HG03196 (cell line): Measurements from ENCODE around the gene TEAD4.

Experiments used
- ATAC-seq: cut with Tn5 transposase; IDR thresholded peaks from one replicate; pipeline ENCODE4 v1.9.1; 2021; ENCODE audit not compliant: unreplicated experiment

The TEAD4 gene

GRCh38 chr12:2960390-2960956 is 1.3 kb downstream of the TEAD4 start:
- no peak for ATAC-seq

- ATAC-seq = no peak
Observed at GRCh38 chr12:2960996-2961616, 1.9 kb downstream of the TEAD4 start.

- no peak for ATAC-seq
Observed at GRCh38 chr12:2961705-2962104, 2.5 kb downstream of the TEAD4 start.

GRCh38 chr12:2963154-2963759 is 4.1 kb downstream of the TEAD4 start:
- ATAC-seq = no peak

DNA sequence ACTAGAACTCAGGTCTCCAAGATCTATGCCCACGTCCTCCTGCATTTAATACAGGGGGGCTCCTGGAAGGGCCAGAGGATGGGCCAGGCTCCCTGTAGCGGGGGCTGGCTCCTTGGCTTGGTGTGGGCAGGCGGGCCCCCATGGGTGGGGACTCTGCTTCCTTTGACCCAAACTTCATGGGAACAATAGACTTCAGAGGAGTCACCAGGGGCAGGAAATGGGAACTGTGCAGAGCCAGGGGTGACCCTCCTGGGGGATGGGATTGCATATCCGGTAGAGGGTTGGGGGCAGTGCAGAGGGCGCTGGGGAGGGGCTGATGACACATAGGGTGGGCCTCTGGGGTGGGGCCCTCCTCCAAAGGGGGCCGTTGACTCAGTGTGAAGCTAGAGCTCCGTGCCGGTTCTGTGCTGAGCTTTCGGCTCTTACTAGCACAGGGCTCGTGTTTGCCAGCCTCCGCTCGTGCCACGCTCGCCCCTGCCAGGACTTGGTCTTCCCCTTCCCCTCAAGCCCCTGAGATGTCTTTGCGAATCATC is 4.6 kb downstream of the TEAD4 start:
- ATAC-seq = no peak

DNA sequence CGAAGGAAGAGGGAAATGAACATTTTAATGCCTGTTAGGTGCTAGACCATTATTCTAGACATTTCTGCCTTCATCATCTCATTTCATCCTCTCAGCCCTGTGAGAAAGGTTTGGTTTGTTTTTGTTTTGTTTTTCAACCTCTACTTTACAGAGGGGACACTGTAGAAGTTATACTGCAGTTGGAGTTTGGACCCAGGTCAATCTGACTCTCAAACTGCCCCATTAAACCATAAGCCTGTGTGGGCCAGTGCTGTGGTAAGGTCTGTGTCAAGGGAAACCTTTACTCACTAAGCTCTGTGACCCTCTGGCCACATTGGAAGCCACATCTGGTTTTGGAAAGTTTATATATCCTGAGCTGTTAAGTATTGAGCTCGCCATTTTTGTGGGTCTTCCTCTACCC is 8.5 kb downstream of the TEAD4 start:
- no peak for ATAC-seq

DNA sequence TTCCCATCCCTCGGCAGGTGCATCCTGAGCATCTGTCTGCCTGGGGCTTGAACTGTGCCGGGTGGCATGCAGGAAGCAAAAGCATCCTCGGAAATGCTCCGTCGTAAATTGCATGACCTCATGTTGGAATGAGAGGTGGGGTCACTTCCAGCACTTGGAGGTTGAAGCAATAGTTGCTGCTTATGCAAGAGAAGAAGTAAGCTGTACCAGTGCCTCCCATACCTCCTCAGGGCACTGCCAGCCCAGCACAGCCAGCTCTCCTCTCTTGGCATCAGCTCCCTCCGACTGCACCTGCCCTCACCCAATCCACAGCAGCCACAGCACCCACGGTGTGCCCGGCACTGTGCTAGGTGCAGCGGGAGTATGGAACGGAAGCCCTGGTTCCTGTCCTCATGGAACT is 11.5 kb downstream of the TEAD4 start:
- ATAC-seq = no peak

- ATAC-seq = no peak
Observed at GRCh38 chr12:2973566-2973965, 14.4 kb downstream of the TEAD4 start.

DNA sequence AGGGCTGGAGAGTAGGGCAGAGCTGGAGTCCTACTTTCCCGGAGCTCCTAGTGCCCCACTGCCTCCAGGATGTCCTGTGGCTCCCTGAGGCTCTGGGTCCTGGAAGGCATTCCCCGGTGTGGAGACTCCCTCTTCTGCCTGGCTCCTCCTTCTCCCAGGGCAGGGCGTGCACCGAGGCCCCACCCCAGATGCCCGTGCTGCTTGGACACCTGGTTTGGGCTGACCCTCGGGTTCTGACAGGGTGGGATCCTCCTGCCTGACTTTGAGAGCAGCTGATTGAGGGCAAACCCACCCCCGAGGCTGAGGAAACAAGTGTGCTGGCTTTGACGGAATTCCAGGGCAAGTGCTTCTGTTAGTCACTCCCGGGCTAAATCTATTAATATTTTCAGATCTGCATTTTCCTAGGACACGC is 15.4 kb downstream of the TEAD4 start:
- ATAC-seq = no peak

DNA sequence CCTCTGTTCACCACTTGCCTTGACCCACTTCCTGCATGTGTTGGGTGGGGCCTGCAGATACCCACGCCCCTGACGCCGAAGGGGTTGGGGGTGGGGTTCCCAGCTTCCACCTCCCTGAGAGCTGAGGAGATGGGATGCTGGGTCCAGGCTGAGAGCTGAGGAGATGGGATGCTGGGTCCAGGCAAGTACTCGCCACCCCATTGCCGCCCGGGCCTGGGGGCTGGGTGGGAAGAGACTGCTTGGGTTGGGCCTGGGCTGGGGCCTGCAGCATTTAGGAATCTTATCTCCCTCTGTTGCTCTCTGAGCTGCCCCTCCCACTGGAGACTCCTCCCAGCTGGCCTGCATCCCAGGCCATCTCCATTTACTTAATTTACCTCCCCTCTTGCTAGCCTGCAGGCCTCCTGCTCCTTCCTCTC is 17.4 kb downstream of the TEAD4 start:
- ATAC-seq = no peak

DNA sequence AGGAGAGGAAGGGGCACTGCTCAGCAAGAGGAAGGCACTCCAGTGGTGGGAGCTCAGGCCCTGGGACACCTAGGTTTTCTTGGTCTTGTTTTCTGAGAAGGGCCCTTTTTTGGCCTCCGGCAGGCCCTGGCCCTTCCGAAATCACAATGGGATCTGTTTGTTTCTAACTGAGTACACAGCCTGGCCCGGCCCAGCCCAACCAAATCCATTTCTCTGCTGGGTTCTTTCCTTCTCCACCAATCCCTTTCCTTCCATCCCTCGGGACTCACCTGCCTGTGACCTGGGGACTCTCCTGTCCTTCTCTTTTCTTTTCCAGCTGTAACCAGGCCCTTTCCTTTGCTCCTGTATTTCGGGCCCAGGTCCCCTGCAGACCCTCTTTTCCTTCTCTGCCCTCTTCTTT is 18.6 kb downstream of the TEAD4 start:
- no peak for ATAC-seq

GRCh38 chr12:2979806-2980205 is 20.6 kb downstream of the TEAD4 start:
- ATAC-seq = no peak

DNA sequence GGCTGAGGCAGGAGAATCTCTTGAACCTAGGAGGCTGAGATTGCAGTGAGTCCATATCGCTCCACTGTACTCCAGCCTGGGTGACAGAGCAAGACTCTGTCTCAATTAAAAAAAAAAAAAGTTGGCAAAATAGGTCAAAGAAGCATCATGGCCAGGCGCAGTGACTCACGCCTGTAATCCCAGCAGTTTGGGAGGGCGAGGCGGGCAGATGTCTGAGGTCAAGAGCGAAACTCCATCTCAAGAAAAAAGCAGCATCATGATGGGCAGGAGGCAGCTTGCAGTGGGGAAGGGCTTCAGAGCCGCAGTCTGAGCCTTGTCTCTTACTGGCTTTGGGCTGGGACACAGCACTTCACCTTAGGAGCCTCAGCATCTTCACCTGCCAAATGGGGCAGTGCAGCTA is 21.4 kb downstream of the TEAD4 start:
- no peak for ATAC-seq

GRCh38 chr12:2982361-2982760 is 23.2 kb downstream of the TEAD4 start:
- ATAC-seq = no peak

GRCh38 chr12:2984249-2984648 is 25.1 kb downstream of the TEAD4 start:
- ATAC-seq = no peak

GRCh38 chr12:2984698-2985097 is 25.5 kb downstream of the TEAD4 start:
- ATAC-seq = no peak

DNA sequence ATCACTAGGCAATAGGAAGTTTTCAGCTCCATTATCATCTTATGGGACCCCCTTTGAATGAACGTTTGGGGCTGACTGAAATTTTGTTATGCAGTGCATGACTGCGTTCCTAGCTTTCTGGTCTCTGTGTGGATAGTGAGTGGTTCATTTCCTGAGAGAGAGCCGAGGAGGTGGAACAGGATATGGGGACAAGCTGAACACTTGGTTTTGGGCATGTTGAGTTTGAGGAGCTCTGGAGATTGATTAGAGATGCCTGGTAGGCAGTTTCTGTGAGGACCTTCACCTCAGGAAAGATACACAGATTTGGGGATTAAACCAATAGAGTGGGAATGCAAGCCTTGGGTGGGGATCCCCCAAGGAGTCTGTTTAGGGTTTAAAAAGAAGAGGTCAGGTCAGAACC is 27.7 kb downstream of the TEAD4 start:
- ATAC-seq = no peak

- ATAC-seq = no peak
Observed at GRCh38 chr12:2988494-2988893, 29.3 kb downstream of the TEAD4 start.

- no peak for ATAC-seq
Observed at GRCh38 chr12:2992724-2993123, 33.5 kb downstream of the TEAD4 start.

DNA sequence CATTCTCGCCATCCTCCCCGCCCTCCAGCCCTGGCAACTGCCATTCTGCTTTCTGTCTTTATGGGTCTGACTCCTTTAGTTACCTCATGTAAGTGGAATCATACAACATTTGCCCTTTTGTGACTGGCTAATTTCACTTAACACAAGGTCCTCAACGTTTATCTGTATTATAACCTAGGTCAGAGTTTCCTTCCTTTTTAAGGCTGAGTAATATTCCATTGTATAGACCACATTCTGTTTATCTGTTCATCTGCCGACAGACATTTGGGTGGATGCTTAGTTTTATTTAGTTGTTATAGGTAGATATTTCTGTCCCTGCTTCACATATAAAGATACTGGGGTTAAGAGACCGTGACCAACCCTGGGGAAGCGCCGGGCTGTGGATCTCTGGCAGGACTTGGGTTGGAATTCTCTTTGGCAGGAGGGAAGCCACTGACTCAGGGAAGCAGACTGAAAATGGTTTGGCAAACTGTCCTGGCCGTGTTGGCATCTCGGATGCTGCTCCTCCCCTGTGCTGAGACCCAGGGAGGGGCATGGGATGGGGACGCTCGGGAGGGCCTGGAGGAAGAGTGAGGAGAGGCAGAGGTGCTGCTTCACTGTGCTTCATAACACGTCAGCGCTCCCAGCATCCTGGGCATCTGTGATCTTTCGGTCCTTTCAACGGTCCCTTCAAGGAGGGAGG is 38.9 kb downstream of the TEAD4 start:
- ATAC-seq = no peak

DNA sequence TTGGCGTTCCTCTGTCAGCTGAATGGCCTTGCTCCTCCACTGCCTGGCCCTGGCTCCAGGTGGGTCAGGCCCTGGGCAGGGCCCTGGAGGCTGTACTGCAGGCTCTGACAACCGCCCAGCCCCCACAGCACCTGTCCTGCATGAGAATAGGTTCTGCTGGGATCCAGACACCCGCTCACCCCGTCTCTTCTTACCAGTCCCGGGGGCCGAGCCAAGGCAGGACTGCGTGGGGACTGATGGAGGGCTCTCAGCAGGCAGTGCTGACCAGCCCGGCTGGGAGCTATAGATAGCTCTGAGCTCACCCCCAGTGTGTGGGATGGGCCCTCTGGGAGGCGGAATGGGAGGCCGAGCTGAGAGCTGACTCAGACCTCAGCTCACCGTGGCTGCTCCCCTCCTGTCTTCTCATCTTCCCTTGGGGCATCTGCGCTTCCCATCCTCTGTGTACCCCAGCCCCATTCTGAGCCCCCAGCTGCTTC is 39.6 kb downstream of the TEAD4 start:
- no peak for ATAC-seq
